ENCODE data around the gene SF3B6.

DNA sequence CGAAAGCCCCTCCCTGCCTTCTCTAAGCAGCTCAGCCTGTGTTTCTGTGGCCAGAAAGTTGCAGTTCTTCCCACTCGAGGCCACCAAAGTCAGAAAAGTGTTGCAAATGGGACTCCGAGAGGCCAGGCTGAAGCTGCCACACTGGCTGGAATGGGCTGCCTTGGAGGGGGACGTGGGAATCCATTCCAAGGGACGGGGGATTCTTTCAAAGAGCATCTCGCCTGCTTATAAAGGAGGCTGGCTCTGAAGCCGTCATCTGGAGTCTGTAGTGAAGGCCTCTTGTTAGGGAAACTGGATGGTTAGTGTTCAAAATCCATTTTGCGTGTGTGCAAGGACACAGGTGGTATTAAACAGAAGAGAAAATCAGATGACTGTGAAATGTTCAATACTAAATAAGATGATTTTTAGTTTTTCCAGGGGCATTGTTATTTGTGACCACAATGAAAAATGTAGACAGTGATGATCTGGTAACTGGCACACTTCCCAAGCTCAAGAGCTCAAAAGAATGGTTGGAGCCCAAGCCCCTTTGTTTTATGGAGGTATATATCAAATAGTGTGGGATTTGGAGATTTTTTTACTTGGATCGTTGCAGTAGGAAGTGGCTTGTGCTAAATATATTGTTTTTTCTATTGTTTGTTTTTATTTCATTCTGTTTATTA lies 47.9 kb upstream of the SF3B6 start:
- TF ChIP-seq CTCF (conservative IDR thresholded peaks at IDR 0.05; ENCODE audit: low read depth, low read length) (no peak), RCOR1 (IDR thresholded peaks at IDR 0.05; ENCODE audit: insufficient replicate concordance, low read length) (no peak), POLR2A (IDR thresholded peaks at IDR 0.05; ENCODE audit: low read depth, low read length) (no peak), CEBPB (IDR thresholded peaks at IDR 0.05; ENCODE audit: low read depth, low read length) (no peak), USF2 (IDR thresholded peaks at IDR 0.05; ENCODE audit: low read depth, low read length) (no peak), ELK1 (IDR thresholded peaks at IDR 0.05; ENCODE audit: borderline replicate concordance, low read depth, low read length) (no peak), RFX5 (IDR thresholded peaks at IDR 0.05; ENCODE audit: low read depth, low read length) (no peak), RAD21 (IDR thresholded peaks at IDR 0.05; ENCODE audit: low read length) (no peak), CHD1 (IDR thresholded peaks at IDR 0.05; ENCODE audit: low read depth, low read length) (no peak), MXI1 (IDR thresholded peaks at IDR 0.05; ENCODE audit: borderline replicate concordance, low read depth, low read length) (no peak), NFE2L2 (IDR thresholded peaks at IDR 0.05; ENCODE audit: low read depth, low read length) (no peak), MAZ (IDR thresholded peaks at IDR 0.05; ENCODE audit: borderline replicate concordance, low read depth, low read length) (no peak), MAFK (IDR thresholded peaks at IDR 0.05; ENCODE audit: low read depth, low read length) (no peak)
